ENCODE data around the gene UNC5A. TPM values are rescaled to one million over a fixed set of nuclear protein-coding genes. Genes with fewer than 3 reads are reported as not detected.

The UNC5A gene
- total RNA-seq, 1 donor from 2014 or later: 0.21 TPM

DNA sequence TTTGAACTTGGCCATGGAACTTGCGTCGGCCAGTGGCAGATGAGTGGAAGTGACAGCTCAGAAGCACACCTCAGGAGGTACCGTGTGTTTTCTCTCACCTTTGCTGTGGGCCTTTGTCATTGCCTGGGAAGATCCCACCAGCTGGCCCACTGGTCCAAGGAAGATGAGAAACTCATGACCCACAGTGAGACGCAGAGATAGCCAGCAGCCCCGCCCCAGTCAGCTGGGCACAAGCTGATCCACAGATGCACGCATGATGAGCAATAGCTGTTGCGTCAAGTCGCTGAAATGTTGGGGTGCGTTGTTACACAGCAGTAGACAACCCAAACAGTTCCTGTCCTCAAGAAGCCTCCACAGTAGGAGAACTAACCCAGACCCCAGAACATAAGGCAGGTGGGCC is 30.8 kb upstream of the UNC5A start:
- TF ChIP-seq, protein P1, sequence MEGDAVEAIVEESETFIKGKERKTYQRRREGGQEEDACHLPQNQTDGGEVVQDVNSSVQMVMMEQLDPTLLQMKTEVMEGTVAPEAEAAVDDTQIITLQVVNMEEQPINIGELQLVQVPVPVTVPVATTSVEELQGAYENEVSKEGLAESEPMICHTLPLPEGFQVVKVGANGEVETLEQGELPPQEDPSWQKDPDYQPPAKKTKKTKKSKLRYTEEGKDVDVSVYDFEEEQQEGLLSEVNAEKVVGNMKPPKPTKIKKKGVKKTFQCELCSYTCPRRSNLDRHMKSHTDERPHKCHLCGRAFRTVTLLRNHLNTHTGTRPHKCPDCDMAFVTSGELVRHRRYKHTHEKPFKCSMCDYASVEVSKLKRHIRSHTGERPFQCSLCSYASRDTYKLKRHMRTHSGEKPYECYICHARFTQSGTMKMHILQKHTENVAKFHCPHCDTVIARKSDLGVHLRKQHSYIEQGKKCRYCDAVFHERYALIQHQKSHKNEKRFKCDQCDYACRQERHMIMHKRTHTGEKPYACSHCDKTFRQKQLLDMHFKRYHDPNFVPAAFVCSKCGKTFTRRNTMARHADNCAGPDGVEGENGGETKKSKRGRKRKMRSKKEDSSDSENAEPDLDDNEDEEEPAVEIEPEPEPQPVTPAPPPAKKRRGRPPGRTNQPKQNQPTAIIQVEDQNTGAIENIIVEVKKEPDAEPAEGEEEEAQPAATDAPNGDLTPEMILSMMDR (IDR thresholded peaks at IDR 0.05): no peak
- DNase-seq (no peak), ATAC-seq (no peak)
- intact Hi-C loops (cut with DNase I): no loop called here
- Histone ChIP-seq H3K9me3 (no peaks in the 10 kb centered on the region), H3K27ac (no peak overlapping the region), H3K27me3 (ENCODE audit: low read depth) (peaks cover 41% of the 10 kb centered on the region), H3K36me3 (no peaks in the 10 kb centered on the region), H3K4me3 (no peak overlapping the region), H3K4me1 (peaks cover 14% of the 10 kb centered on the region)

DNA sequence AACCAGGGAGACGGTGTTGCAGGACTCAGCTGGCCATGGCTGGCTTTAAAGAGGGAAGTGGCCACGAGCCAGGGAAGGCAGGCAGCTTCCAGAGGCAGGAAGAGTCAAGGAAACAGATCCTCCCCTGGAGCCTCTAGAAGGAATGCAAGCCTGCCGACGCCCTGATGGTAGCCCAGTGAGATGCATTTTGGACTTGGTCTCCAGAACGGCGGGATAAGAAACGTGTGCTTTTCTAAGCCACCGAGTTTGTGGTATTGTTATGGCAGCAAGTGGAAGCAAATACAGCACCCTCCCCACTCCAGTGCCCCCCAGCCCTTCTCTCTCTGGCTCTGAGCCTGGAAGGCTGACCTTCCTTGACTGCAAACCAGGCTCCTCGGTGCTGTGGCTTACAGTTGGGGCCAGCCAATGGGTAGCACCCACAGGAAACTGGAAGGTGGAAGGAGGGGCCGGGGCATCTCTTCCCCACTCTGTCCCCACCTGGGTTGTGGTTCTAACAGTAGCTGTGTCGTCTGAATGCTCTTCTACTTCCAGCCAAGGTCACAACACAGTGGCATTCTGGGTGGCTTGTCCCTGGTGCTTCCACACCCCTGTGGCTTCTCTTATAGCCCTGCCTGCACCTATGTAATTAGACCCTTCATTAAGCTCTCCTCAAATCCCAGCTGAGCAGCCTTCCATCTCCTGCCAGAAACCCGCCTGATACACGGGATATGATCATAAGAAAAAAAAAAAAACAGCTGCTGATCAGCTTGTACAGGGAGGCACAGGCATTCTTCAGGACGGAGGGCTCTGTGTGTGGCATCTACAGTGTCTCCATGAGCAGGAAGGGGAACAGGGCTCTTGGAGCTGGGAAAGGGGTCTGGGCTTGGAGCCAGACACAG is 29.9 kb upstream of the UNC5A start:
- intact Hi-C loops (cut with DNase I): no loop called here
- Histone ChIP-seq H3K27ac (no peak overlapping the region), H3K4me1 (peaks cover 14% of the 10 kb centered on the region), H3K4me3 (no peak overlapping the region), H3K27me3 (ENCODE audit: low read depth) (peaks cover 50% of the 10 kb centered on the region), H3K36me3 (no peaks in the 10 kb centered on the region), H3K9me3 (no peaks in the 10 kb centered on the region)
- TF ChIP-seq, protein P1 (IDR thresholded peaks at IDR 0.05): no peak
- ATAC-seq (no peak), DNase-seq (no peak)

DNA sequence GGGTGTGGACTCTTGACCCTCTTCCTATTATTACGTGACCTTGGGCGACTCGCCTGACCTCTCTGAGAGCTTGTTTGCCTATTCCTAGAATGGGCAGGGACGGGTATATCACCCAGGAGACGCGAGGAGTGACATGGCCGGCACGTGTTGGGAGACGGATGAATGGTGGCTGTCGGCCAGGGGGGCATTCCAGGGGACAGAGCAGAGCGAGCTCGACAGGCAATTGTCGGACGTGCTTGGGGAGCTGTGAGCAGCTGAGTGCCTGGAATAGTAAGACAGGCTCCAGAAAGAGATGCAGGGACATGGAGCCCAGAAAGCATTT is 29.3 kb upstream of the UNC5A start:
- H3K9me3 ChIP-seq: no peaks in the 10 kb centered on the region
- peaks cover 14% of the 10 kb centered on the region for H3K4me1 ChIP-seq
- no peak overlapping the region for H3K4me3 ChIP-seq
- intact Hi-C loops (cut with DNase I): no loop called here
- DNase-seq (no peak), ATAC-seq (no peak)
- no peak overlapping the region for H3K27ac ChIP-seq
- peaks cover 56% of the 10 kb centered on the region for H3K27me3 ChIP-seq (ENCODE audit: low read depth)
- TF ChIP-seq, protein P1 (IDR thresholded peaks at IDR 0.05): no peak
- no peaks in the 10 kb centered on the region for H3K36me3 ChIP-seq

DNA sequence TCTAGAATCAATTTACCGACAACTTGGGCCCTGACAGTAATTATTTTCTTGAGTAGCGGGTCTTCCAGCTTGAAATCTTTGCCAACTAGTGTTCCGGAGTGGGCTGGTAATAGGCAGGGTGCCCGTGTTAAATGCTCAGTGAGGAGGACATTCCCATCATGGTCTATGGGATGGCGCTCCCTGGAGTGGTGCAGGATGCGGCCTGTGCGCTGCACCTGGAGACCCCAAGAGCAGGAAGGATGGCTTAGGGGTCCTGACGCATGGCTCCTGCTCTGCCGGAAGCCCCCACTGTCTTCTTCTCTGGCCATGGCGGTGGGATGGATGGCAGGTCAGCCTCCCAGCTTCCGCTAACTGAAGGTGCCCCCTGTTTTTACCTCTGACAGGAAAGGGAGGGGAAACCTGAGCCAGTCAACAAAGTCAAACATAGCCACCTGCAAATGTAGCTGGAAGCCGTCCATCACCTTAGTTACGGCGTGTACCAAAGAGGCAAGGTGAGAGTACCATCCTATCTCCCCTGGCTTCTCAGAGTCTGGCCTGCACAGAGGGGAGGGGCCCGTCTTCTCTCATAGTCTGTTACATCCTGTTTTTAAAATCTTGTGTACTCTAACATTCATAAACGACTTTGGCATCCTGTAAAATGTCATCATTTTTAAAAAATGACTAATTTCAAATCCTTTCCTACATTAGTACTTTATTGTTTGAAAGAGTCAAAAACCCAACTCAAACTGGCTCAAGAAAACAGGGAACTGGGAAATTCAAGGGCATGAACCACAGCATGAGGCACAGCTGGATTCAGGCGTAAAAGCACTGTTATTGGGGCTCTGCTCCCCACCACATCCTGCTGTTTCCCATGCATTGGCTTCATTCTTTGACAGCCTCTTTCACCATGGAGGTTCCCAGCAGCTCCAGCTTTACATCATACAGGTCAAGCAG is 28.5 kb upstream of the UNC5A start:
- Histone ChIP-seq H3K27ac (no peak overlapping the region), H3K36me3 (no peaks in the 10 kb centered on the region), H3K4me3 (no peak overlapping the region), H3K27me3 (ENCODE audit: low read depth) (peaks cover 56% of the 10 kb centered on the region), H3K9me3 (no peaks in the 10 kb centered on the region), H3K4me1 (peaks cover 14% of the 10 kb centered on the region)
- ATAC-seq (no peak), DNase-seq (no peak)
- intact Hi-C loops (cut with DNase I): no loop called here
- TF ChIP-seq, protein P1 (IDR thresholded peaks at IDR 0.05): no peak

DNA sequence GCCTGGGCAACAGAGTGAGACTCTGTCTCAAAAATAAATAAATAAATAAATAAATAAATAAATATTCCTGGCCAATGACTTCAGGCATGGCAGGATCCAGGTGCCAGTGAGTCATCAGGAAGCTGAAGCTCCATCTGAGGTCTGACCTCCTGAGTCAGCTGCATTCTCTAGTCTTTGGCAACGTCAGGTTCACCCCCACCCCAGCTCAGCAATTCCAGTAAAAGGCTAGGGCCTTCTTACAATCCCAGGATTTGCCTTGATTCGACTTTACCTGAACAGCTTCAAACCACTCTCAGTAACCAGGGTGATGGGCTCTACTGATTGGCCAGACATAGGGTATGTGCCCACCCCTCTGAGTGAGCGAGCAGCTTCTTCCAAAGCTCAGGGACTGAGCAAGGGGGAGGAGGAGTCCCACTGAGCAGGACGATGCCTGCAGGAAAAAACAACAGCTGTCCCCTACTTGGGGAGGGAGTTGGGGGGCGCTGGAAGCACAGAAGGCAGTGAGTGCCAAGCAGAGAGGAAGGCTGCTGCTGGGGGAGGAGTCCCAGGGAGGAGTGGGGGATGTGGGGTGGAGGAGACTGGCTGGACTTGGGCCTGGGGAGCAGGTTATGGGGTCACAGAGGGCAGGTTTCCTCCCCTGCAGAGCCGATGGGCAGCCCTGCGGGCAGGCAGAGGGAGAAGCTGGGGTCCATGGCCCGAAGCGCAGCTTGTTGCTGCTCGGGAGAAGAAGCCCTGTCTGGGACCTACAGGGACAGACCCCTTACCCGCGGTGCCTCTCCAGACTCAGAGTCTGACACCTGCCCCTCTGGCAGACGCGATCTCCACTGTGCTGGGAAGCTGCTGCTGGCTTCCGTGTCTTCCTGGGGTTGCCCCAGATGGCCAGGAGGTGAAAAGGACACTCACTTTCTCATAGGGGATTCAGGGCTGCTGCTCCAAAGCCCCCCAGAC is 25.9 kb upstream of the UNC5A start:
- Histone ChIP-seq H3K9me3 (no peaks in the 10 kb centered on the region), H3K4me3 (no peak overlapping the region), H3K36me3 (no peaks in the 10 kb centered on the region), H3K27ac (no peak overlapping the region), H3K4me1 (peaks cover 14% of the 10 kb centered on the region), H3K27me3 (ENCODE audit: low read depth) (peaks cover 56% of the 10 kb centered on the region)
- TF ChIP-seq, protein P1 (IDR thresholded peaks at IDR 0.05): no peak
- DNase-seq (no peak), ATAC-seq (no peak)
- intact Hi-C loops (cut with DNase I): no loop called here

Measured in lower lobe of right lung (tissue), 2 donors.